Testis (tissue), 5 donors: ENCODE measurements around the gene ZNF726. TPM values are rescaled to one million over a fixed set of nuclear protein-coding genes. Genes with fewer than 3 reads are reported as not detected.
A peak's percentile ranks its signal among the peaks of the same experiment; 100 is the strongest.
"Not testable (repeated sequence)": the region's sequence is repeated elsewhere in the genome, so short reads cannot be mapped to it uniquely, and the experiment has no call there.

Experiments used
- DNase-seq: peaks from one replicate; pipeline ENCODE4 v3.0.0-alpha.2; 2019
- H3K27ac ChIP-seq, 2 donors: fragments of 200-600 bp; sonication (generic); one replicate each; pipeline ENCODE4 v1.5.1; 2019
- H3K27me3 ChIP-seq: fragments of 200-600 bp; sonication (generic); one replicate; pipeline ENCODE4 v1.5.1; 2019
- H3K36me3 ChIP-seq: fragments of 200-600 bp; sonication (generic); one replicate; pipeline ENCODE4 v1.5.1; 2017; ENCODE audit warnings: low read depth; ENCODE audit errors: missing control alignments
- H3K4me1 ChIP-seq: fragments of 200-600 bp; sonication (generic); one replicate; pipeline ENCODE4 v1.5.1; 2019
- H3K4me3 ChIP-seq, 2 donors: fragments of 200-600 bp; sonication (generic); one replicate each; pipeline ENCODE4 v1.5.1; 2017 to 2019
- H3K9me3 ChIP-seq: fragments of 200-600 bp; sonication (generic); one replicate; pipeline ENCODE4 v1.5.1; 2017
- POLR2A ChIP-seq: fragments of 450-650 bp; IDR thresholded peaks from one replicate; pipeline ENCODE4 v1.6.1; 2017; ENCODE audit warnings: antibody characterized with exemption, mild to moderate bottlenecking, moderate library complexity
- WGBS, 2 donors: methylation state at CpG; one replicate each; pipeline ENCODE4 v1.1.5; 2018; 5-methylcytosine and 5-hydroxymethylcytosine counted together
- intact Hi-C: fragments of 100-400 bp; cut with DNase I; formaldehyde crosslinking; loops from one replicate; pipeline ENCODE4 v1.15.1; 2023; ENCODE audit warnings: low total_unique reads
- long read RNA-seq, 2 donors: transcript quantifications; one replicate each; lab custom pipeline, GENCODE V29; 2026
- polyA plus RNA-seq: library from polyadenylated mRNA; stranded (reverse); fragments of 350-450 nt; fragmentation: Illumina TruSeq; extraction: RNeasy Lipid Tissue Mini Kit (QIAGEN cat#74804); gene quantifications from one replicate; pipeline ENCODE4 v1.2.3, GENCODE V29; 2014; ENCODE audit warnings: low read depth, low replicate concordance; ENCODE audit not compliant: insufficient read depth
- total RNA-seq, 2 donors: library from RNA; depleted of rRNA; stranded (reverse); fragments of >200 nt; gene quantifications; one replicate each; pipeline ENCODE4 v1.2.3, GENCODE V29; 2016
- TF ChIP-seq, protein P1 (sequence below), 3 experiments: fragments of 450-650 bp in 2 of 3; fragments of 200-600 bp in 1 of 3; sonication (generic) in 1 of 3; IDR thresholded peaks; one replicate each; pipeline ENCODE4 v1.5.1; 2016 to 2019; ENCODE audit warnings: antibody characterized with exemption in 3 of 3, mild to moderate bottlenecking in 2 of 3, moderate library complexity in 1 of 3

The ZNF726 gene
- total RNA-seq (10 to 100 TPM in 1 of 2 donors, 1 to 10 TPM in 1; 9.2 to 18.2 TPM), polyA plus RNA-seq (2.6 TPM)
- long read RNA-seq, donor 1, partial matches to known transcripts: 0 of 4 reads
- long read RNA-seq, donor 1, other reads (novel, unspliced or antisense): 0 of 4 reads
- long read RNA-seq, donor 2, partial matches to known transcripts: 0 of 3 reads
- long read RNA-seq, donor 2, other reads (novel, unspliced or antisense): 0 of 3 reads

DNA sequence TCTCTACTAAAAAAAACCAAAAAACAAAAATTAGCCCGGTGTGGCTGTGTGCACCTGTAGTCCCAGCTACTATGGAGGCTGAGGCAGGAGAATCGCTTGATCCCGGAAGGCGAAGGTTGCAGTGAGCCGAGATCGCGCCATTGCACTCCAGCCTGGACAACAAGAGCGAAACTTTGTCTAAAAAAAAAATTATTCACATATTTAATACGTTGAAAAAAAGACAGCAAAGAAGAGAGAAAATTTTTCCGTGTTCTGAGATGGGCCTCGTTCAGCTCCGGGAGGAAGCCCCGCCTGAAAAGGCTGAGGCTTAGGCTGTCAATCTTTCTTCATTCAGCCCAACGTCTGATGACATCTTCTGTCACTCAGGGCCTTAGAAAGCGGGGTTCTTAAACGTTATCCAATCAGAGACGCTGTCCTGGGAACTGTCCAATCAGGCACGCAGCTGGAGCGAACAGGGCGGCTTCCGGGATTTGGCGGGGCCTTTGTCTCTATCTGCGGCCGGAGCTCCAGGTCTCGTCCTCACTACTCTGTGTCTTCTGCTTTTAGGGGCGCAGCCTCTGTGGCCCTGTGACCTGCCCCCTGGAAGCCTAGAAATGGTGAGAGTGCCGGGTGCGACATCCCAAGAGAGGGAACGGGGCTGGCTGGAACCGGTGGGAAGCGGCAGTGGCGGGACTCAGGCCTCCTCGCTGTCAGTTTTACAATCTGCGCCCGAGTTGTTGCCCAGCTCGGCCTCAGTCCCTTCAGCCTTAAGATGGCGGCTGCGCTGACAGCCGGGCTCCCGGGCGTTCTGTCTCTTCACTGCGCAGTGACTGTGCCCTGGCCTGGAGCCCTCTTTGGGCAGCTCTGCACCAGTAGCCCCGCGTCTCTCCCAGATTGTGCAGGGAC, at the start of gene ZNF726:
Gene ZNF726 (plus strand): TSS at position 485 of the 885 bp plus-strand sequence. CDS start 109 bp downstream, at position 594.
- intact Hi-C loops: no loop called here
- DNase-seq: peak; percentile 97
- H3K9me3 ChIP-seq: no peaks in the 10 kb centered on the region
- no peaks in the 10 kb centered on the region for H3K27me3 ChIP-seq
- no peak for TF ChIP-seq POLR2A
- TF ChIP-seq, protein P1, sequence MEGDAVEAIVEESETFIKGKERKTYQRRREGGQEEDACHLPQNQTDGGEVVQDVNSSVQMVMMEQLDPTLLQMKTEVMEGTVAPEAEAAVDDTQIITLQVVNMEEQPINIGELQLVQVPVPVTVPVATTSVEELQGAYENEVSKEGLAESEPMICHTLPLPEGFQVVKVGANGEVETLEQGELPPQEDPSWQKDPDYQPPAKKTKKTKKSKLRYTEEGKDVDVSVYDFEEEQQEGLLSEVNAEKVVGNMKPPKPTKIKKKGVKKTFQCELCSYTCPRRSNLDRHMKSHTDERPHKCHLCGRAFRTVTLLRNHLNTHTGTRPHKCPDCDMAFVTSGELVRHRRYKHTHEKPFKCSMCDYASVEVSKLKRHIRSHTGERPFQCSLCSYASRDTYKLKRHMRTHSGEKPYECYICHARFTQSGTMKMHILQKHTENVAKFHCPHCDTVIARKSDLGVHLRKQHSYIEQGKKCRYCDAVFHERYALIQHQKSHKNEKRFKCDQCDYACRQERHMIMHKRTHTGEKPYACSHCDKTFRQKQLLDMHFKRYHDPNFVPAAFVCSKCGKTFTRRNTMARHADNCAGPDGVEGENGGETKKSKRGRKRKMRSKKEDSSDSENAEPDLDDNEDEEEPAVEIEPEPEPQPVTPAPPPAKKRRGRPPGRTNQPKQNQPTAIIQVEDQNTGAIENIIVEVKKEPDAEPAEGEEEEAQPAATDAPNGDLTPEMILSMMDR (IDR thresholded peaks at IDR 0.05): no peak
- H3K4me1 ChIP-seq: no peaks in the 10 kb centered on the region
- WGBS, 2 donors: 8 to 11% methylated on average over 41 to 44 of the region's 44 CpGs
- peak within 1 kb of the TSS; percentile 56 to 75 for H3K4me3 ChIP-seq
- H3K36me3 ChIP-seq: no peaks in the 10 kb centered on the region
- H3K27ac ChIP-seq: peak within 1 kb of the TSS; percentile 49 to 76

DNA sequence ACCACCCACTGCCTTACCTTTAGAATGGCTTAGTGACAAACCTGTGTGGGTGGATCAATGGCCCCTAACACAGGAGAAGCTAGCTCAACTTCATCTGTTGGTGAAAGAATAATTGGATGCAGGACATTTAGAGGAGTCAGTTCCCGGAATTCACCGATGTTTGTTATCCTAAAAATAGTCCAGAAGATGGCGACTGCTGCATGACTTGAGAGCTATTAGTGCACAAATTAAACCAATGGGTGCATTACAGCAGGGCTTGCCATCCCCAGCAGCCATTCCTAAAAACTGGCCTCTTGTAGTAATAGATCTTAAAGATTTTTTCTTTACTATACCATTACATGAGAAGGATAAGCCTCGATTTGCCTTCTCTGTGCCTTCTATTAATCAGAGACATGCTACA, 46.8 kb upstream of the ZNF726 start:
- DNase-seq: peak; percentile 15
- Histone ChIP-seq H3K36me3 (no peaks in the 10 kb centered on the region), H3K9me3 (no peaks in the 10 kb centered on the region), H3K4me3 (no peak overlapping the region), H3K4me1 (no peaks in the 10 kb centered on the region), H3K27me3 (no peaks in the 10 kb centered on the region), H3K27ac (no peak overlapping the region)
- no peak for TF ChIP-seq POLR2A
- TF ChIP-seq, protein P1 (IDR thresholded peaks at IDR 0.05): no peak
- WGBS, 2 donors: 65 to 79% methylated on average over 4 of the region's 4 CpGs
- intact Hi-C loops: no loop called here

DNA sequence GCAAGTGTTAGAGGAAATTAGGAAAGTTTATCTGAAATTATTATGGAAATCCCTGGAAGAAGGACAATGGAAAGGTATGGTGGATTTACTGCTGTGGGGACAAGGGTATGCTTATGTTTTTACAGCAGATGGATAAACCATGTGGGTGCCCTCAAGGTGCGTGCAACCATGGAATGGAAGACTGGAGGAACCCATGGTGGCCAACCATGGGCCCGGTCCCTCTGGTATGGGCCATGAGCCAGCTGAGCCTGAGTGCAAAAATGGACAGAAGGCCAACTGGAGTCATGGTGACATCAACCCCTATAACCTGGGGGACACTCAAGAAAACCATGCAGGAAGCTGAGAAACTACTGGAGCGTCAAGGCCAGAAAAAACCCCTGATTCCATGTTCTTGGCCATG, 46.1 kb upstream of the ZNF726 start:
- H3K4me3 ChIP-seq: no peak overlapping the region
- TF ChIP-seq POLR2A: no peak
- no peaks in the 10 kb centered on the region for H3K27me3 ChIP-seq
- no peaks in the 10 kb centered on the region for H3K9me3 ChIP-seq
- no peaks in the 10 kb centered on the region for H3K4me1 ChIP-seq
- intact Hi-C loops: no loop called here
- no peaks in the 10 kb centered on the region for H3K36me3 ChIP-seq
- WGBS, 2 donors: 81 to 89% methylated on average over 3 of the region's 3 CpGs
- no peak for DNase-seq
- H3K27ac ChIP-seq: no peak overlapping the region

DNA sequence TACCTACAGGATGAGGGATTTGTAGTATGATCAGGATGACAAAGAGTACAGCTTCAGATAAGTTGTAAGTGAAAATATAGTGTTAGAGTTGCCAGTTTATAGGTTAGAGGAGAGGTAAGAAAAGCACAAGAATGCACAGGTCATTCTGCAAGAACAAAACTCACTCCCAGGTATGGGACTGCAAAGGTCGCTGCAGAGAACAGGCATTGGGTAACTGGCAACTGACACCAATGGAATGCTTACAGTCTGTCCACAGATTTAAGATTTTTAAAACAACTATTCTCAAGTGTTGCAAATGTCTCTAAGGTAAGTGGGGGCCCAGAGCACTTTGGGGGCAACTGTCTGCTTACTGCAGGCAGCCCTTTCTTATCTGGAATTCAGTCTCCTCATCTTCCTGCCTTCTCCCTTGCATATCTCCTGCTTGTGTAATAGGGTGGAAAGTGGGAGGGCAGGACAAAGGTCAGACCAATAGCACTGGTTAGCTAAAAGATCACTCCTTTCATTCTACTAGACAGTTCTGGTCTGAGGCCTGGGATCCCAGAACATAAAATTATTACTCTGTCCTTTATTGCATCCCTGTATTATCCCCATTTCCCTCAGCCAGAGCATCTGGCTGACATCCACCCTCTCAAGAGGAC, 42.3 kb upstream of the ZNF726 start:
- no peak overlapping the region for H3K27ac ChIP-seq
- no peak for DNase-seq
- no peaks in the 10 kb centered on the region for H3K4me1 ChIP-seq
- intact Hi-C loops: loop anchor here (10.0 kb wide), 1 partner anchor 92 kb away; no protein-coding TSS in a partner anchor
- TF ChIP-seq, protein P1 (IDR thresholded peaks at IDR 0.05): no peak
- TF ChIP-seq POLR2A: no peak
- H3K4me3 ChIP-seq: no peak overlapping the region
- no peaks in the 10 kb centered on the region for H3K36me3 ChIP-seq
- WGBS, 2 donors: 67 to 92% methylated on average over 1 of the region's 1 CpG
- no peaks in the 10 kb centered on the region for H3K27me3 ChIP-seq
- no peaks in the 10 kb centered on the region for H3K9me3 ChIP-seq

DNA sequence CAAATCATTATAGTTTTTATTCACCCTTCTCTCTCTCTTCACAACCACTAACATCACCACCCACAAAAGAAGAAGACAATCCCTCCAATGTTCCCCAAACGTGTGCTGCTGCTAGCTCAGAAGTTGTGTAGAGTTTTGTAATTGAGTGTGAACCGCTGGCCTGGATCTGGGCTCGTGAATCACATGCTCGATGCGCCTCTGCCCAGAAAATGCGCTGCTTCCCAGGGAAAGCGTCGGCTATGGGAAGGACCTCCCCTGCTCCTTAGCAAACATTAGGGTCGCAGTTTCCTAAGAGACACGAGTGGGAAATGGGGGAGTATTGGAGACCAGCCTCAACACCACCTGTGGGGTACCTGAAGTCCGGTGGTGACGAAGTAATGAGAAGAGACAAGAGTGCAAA, 38.4 kb upstream of the ZNF726 start:
- H3K4me1 ChIP-seq: no peaks in the 10 kb centered on the region
- no peaks in the 10 kb centered on the region for H3K27me3 ChIP-seq
- H3K27ac ChIP-seq: no peak overlapping the region
- no peaks in the 10 kb centered on the region for H3K36me3 ChIP-seq
- H3K9me3 ChIP-seq: no peaks in the 10 kb centered on the region
- no peak for TF ChIP-seq POLR2A
- TF ChIP-seq, protein P1 (IDR thresholded peaks at IDR 0.05): no peak
- 52 to 59% methylated on average over 12 of the region's 12 CpGs for WGBS, 2 donors
- DNase-seq: no peak
- H3K4me3 ChIP-seq: no peak overlapping the region
- intact Hi-C loops: loop anchor here (10.0 kb wide), 1 partner anchor 89 kb away; no protein-coding TSS in a partner anchor

DNA sequence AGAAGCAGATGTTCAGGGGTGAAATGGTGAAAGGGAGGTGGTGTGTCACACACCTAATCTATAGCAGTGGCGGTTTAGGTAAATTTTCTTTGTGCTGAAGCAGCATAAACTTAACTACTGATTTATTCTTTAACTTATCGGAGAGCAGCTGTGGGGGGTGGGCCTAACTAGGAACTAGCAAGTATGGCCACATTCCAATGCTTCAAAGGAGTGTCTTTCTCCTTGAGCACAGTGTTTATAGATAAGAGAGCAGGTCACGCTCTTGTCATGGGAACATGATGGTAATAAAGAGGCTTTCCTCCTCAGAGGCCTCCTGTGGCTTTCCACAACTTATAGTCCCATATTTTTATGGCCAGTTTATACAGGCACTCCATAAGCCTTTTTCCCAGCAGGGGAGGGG, 37.9 kb upstream of the ZNF726 start:
- H3K27me3 ChIP-seq, H3K4me3 ChIP-seq, H3K27ac ChIP-seq, H3K9me3 ChIP-seq, H3K36me3 ChIP-seq, H3K4me1 ChIP-seq: not testable (repeated sequence)
- intact Hi-C loops: loop anchor here (10.0 kb wide), 1 partner anchor 88 kb away; no protein-coding TSS in a partner anchor
- DNase-seq: peak; percentile 55
- 23 to 34% methylated on average over 3 of the region's 3 CpGs for WGBS, 2 donors
